NCI-H187 (cell line): ENCODE data around the gene VGLL2.
"Not testable (repeated sequence)": the region's sequence is repeated elsewhere in the genome, so short reads cannot be mapped to it uniquely, and the experiment has no call there.

Source experiments
- DNase-seq, 2 experiments: peaks; one replicate each; lab custom pipeline; 2025; lab: John Stamatoyannopoulos, UW

VGLL2 gene

GRCh38 chr6:117265410-117266256 is at the start of gene VGLL2:
Gene VGLL2 (plus strand): TSS chr6:117265558. CDS start chr6:117265764, 206 bp downstream.
- DNase-seq, result no peak

GRCh38 chr6:117222861-117223260 is 42.5 kb upstream of the VGLL2 start:
- no peak for DNase-seq

GRCh38 chr6:117226778-117227177 is 38.6 kb upstream of the VGLL2 start:
- DNase-seq, result no peak

- no peak for DNase-seq
Measured at GRCh38 chr6:117227245-117227962, 38.0 kb upstream of the VGLL2 start.

GRCh38 chr6:117228202-117228601 is 37.2 kb upstream of the VGLL2 start:
- no peak for DNase-seq

GRCh38 chr6:117229870-117230269 is 35.5 kb upstream of the VGLL2 start:
- DNase-seq, result no peak

GRCh38 chr6:117231466-117231865 is 33.9 kb upstream of the VGLL2 start:
- DNase-seq, result no peak

- no peak for DNase-seq
Measured at GRCh38 chr6:117232196-117232595, 33.2 kb upstream of the VGLL2 start.

GRCh38 chr6:117233145-117233544 is 32.2 kb upstream of the VGLL2 start:
- DNase-seq, result no peak

- DNase-seq, result no peak
Measured at GRCh38 chr6:117237561-117237960, 27.8 kb upstream of the VGLL2 start.

GRCh38 chr6:117244571-117244970 is 20.8 kb upstream of the VGLL2 start:
- DNase-seq, result not testable (repeated sequence)

GRCh38 chr6:117244979-117245378 is 20.4 kb upstream of the VGLL2 start:
- not testable (repeated sequence) for DNase-seq

- DNase-seq, result no peak
Measured at GRCh38 chr6:117253785-117254184, 11.6 kb upstream of the VGLL2 start.

- DNase-seq, result no peak
Measured at GRCh38 chr6:117262799-117263198, 2.6 kb upstream of the VGLL2 start.

- no peak for DNase-seq
Measured at GRCh38 chr6:117263353-117263927, 1.9 kb upstream of the VGLL2 start.

GRCh38 chr6:117264369-117264691 is 1.0 kb upstream of the VGLL2 start:
- DNase-seq, result no peak

- DNase-seq, result no peak
Measured at GRCh38 chr6:117264692-117265409, 507 bp upstream of the VGLL2 start.

- DNase-seq, result no peak
Measured at GRCh38 chr6:117266257-117267053, 1.1 kb downstream of the VGLL2 start.

GRCh38 chr6:117267054-117267347 is 1.6 kb downstream of the VGLL2 start:
- no peak for DNase-seq

- DNase-seq, result no peak
Measured at GRCh38 chr6:117267766-117268534, 2.6 kb downstream of the VGLL2 start.

- no peak for DNase-seq
Measured at GRCh38 chr6:117268924-117269323, 3.6 kb downstream of the VGLL2 start.
